ENCODE data around the gene CNIH2. TPM values are rescaled to one million over a fixed set of nuclear protein-coding genes. Genes with fewer than 3 reads are reported as not detected.

Gene CNIH2
- total and polyA plus RNA-seq, 2 of the 13 experiments (the other 11 are each of a cell fraction or from before 2014, with no cell fraction given): 0.60 to 0.69 TPM

- intact Hi-C loops (cut with micrococcal nuclease; ENCODE audit: unreplicated experiment): no loop called here
- no peaks in the 10 kb centered on the region for H4K20me1 ChIP-seq (ENCODE audit: insufficient read depth, low read length)
- FAIRE-seq: no peak
- in situ Hi-C loops (cut with HindIII; ENCODE audit: extremely low pct_ligation_motif_present, low pct_unique_long_range_greater_than_20kb): no loop called here
- H3K27ac ChIP-seq (ENCODE audit: extremely low read length, insufficient read depth, low read length): no peak overlapping the region
- ChIA-PET CTCF (ENCODE audit: low intra/inter-chr PET ratio, low total read pairs) (no interaction called here), POLR2A (no interaction called here)
- TF ChIP-seq MEIS1 (CRISPR knock-in tag; IDR thresholded peaks at IDR 0.05; ENCODE audit: borderline replicate concordance) (no peak), KLF9 (CRISPR knock-in tag; IDR thresholded peaks at IDR 0.05; ENCODE audit: low read depth) (no peak), KIAA2018 (CRISPR knock-in tag; IDR thresholded peaks at IDR 0.05; ENCODE audit: borderline replicate concordance) (no peak), HIVEP1 (CRISPR knock-in tag; IDR thresholded peaks at IDR 0.05) (no peak), GTF3A (CRISPR knock-in tag; conservative IDR thresholded peaks at IDR 0.05) (no peak), ZFX (CRISPR knock-in tag; IDR thresholded peaks at IDR 0.05; ENCODE audit: low read depth) (no peak), ZNF501 (CRISPR knock-in tag; IDR thresholded peaks at IDR 0.05) (no peak), ZNF550 (CRISPR knock-in tag; IDR thresholded peaks at IDR 0.05; ENCODE audit: borderline replicate concordance) (no peak), KLF16 (CRISPR knock-in tag; IDR thresholded peaks at IDR 0.05) (no peak), CAMTA2 (CRISPR knock-in tag; IDR thresholded peaks at IDR 0.05; ENCODE audit: borderline replicate concordance) (no peak), ZNF768 (CRISPR knock-in tag; IDR thresholded peaks at IDR 0.05) (no peak)
- H3K4me2 ChIP-seq (ENCODE audit: low read depth, low read length): no peak overlapping the region
- no peak overlapping the region for H2AFZ ChIP-seq (ENCODE audit: low read length)
- peaks cover 4 to 19% of the 10 kb centered on the region in 2 experiments; a peak in 4 of 5 replicates for H3K36me3 ChIP-seq (replicated peaks in 1 of 2; ENCODE audit: control insufficient read depth in 1 of 2, insufficient read depth in 2 of 2, low read length in 2 of 2)
- no TSS peak for BruUV-seq (replicated peaks)
- H3K79me2 ChIP-seq (ENCODE audit: insufficient read depth, low read length): no peaks in the 10 kb centered on the region
- ATAC-seq: no peak
- no peak for DNase-seq (ENCODE audit: low spot score)
- no peak overlapping the region for H3K9ac ChIP-seq (ENCODE audit: insufficient read depth, low read depth, low read length)
- no peaks in the 10 kb centered on the region for H3K9me3 ChIP-seq (ENCODE audit: low read length)
- H3K4me3 ChIP-seq (replicated peaks in 1 of 3; ENCODE audit: insufficient read depth in 1 of 3, low read depth in 2 of 3, low read length in 3 of 3): no peak overlapping the region
- no peaks in the 10 kb centered on the region for H3K27me3 ChIP-seq (ENCODE audit: control insufficient read depth in 1 of 2, insufficient read depth in 2 of 2, low read length in 2 of 2)
- 97% methylated on average over 5 of the region's 5 CpGs for WGBS (ENCODE audit: low lambda C conversion rate)
- H3K4me1 ChIP-seq (ENCODE audit: insufficient read depth, low read length): no peaks in the 10 kb centered on the region
Observed at GRCh38 chr11:66233301-66233700, 44.7 kb upstream of the CNIH2 start.

Data from HepG2 (cell line).